Neutrophil (primary cell): ENCODE data around the gene HSF2BP.

Experiments
- H3K27ac ChIP-seq: fragments of 200-600 bp; sonication (generic); 2 replicates; pipeline ENCODE4 v1.5.1; 2016; ENCODE audit warnings: mild to moderate bottlenecking, moderate library complexity
- H3K27me3 ChIP-seq: fragments of 200-600 bp; sonication (generic); 2 replicates; pipeline ENCODE4 v1.6.0; 2016; ENCODE audit warnings: mild to moderate bottlenecking
- H3K36me3 ChIP-seq: fragments of 200-600 bp; sonication (generic); 2 replicates; pipeline ENCODE4 v1.5.1; 2017
- H3K4me1 ChIP-seq, 2 experiments: fragments of 200-600 bp in 1 of 2; sonication (generic) in 1 of 2; 1 replicate in 1 of 2; 2 replicates in 1 of 2; pipeline versions ENCODE4 v1.5.1 to v1.6.1; 2013 to 2016; ENCODE audit warnings: low read depth in 1 of 2, low read length in 1 of 2, mild to moderate bottlenecking in 1 of 2, moderate library complexity in 1 of 2; ENCODE audit not compliant: control insufficient read depth in 1 of 2, insufficient read depth in 1 of 2
- H3K4me3 ChIP-seq, 2 experiments: fragments of 200-600 bp in 1 of 2; sonication (generic) in 1 of 2; 1 replicate in 1 of 2; 2 replicates in 1 of 2; pipeline ENCODE4 v1.5.1; 2013 to 2016; ENCODE audit warnings: low read depth in 1 of 2, low read length in 1 of 2, mild to moderate bottlenecking in 1 of 2, moderate library complexity in 1 of 2
- H3K9me3 ChIP-seq: fragments of 200-600 bp; sonication (generic); 2 replicates; pipeline ENCODE4 v1.5.1; 2016
- TF ChIP-seq, protein P1 (sequence below): fragments of 200-600 bp; sonication (generic); IDR thresholded peaks from 2 replicates; pipeline ENCODE4 v1.5.1; 2016; ENCODE audit warnings: antibody characterized with exemption

Gene HSF2BP

GRCh38 chr21:43645136-43645891, 14.0 kb downstream of the HSF2BP start:
- Histone ChIP-seq H3K36me3 (no peaks in the 10 kb centered on the region), H3K27me3 (no peaks in the 10 kb centered on the region), H3K9me3 (no peaks in the 10 kb centered on the region), H3K4me3 (no peak overlapping the region), H3K27ac (no peak overlapping the region), H3K4me1 (peaks cover 8 to 14% of the 10 kb centered on the region in 2 experiments)
- TF ChIP-seq, protein P1, sequence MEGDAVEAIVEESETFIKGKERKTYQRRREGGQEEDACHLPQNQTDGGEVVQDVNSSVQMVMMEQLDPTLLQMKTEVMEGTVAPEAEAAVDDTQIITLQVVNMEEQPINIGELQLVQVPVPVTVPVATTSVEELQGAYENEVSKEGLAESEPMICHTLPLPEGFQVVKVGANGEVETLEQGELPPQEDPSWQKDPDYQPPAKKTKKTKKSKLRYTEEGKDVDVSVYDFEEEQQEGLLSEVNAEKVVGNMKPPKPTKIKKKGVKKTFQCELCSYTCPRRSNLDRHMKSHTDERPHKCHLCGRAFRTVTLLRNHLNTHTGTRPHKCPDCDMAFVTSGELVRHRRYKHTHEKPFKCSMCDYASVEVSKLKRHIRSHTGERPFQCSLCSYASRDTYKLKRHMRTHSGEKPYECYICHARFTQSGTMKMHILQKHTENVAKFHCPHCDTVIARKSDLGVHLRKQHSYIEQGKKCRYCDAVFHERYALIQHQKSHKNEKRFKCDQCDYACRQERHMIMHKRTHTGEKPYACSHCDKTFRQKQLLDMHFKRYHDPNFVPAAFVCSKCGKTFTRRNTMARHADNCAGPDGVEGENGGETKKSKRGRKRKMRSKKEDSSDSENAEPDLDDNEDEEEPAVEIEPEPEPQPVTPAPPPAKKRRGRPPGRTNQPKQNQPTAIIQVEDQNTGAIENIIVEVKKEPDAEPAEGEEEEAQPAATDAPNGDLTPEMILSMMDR, result no peak

DNA sequence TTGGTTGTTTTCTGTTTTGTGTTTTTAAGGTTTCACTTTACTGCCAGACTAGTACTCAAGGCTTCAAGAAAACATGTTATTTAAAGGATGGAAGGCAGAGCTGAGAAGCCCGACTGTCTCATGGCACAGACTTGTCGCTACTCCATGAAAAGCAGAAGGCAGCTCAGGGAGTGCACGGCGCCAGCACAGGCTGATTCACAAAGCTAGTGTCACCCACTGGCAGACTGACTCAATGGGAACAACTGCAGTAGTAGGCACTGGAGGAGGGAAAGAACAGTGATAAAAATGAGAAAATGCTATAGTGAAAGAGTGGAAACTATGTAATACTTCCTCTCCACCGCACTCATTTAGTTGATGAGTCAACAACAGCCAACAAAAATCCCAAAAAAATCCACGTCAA, 14.7 kb downstream of the HSF2BP start:
- Histone ChIP-seq H3K36me3 (no peaks in the 10 kb centered on the region), H3K4me3 (no peak overlapping the region), H3K9me3 (no peaks in the 10 kb centered on the region), H3K4me1 (peaks cover 8 to 14% of the 10 kb centered on the region in 2 experiments), H3K27me3 (no peaks in the 10 kb centered on the region), H3K27ac (no peak overlapping the region)
- TF ChIP-seq, protein P1, result no peak

DNA sequence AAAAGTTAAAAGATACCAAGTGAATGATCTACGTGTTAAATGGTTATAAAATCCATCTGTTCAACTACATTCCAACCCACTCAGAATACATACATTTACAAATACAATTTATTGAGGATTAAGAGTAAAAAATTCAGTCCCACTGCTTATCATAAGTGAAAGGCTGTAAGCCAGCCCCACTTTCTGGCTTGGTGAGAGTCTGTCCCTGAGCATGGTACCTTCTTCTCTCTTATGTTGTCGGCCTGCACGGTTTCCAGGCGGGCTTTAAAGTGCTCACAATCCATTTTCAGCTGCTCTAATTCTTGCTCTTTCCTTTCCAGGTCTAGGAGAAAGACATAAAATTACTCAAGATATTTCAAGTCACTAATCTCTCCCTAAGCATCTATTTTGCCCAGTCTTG, 15.2 kb downstream of the HSF2BP start:
- Histone ChIP-seq H3K9me3 (no peaks in the 10 kb centered on the region), H3K4me1 (peaks cover 8 to 14% of the 10 kb centered on the region in 2 experiments), H3K27me3 (no peaks in the 10 kb centered on the region), H3K4me3 (no peak overlapping the region), H3K27ac (no peak overlapping the region), H3K36me3 (no peaks in the 10 kb centered on the region)
- TF ChIP-seq, protein P1, result no peak

GRCh38 chr21:43643193-43643592, 16.1 kb downstream of the HSF2BP start:
- TF ChIP-seq, protein P1, result no peak
- Histone ChIP-seq H3K27me3 (no peaks in the 10 kb centered on the region), H3K27ac (no peak overlapping the region), H3K9me3 (no peaks in the 10 kb centered on the region), H3K4me1 (peaks cover 8 to 14% of the 10 kb centered on the region in 2 experiments), H3K4me3 (no peak overlapping the region), H3K36me3 (no peaks in the 10 kb centered on the region)

- Histone ChIP-seq H3K4me1 (peaks cover 0 to 2% of the 10 kb centered on the region in 2 experiments), H3K4me3 (no peak overlapping the region), H3K9me3 (no peaks in the 10 kb centered on the region), H3K27ac (no peak overlapping the region), H3K36me3 (no peaks in the 10 kb centered on the region), H3K27me3 (no peaks in the 10 kb centered on the region)
- TF ChIP-seq, protein P1, result no peak
Measured at GRCh38 chr21:43640400-43640799, 18.9 kb downstream of the HSF2BP start.
